Measurements from ENCODE around the gene TRPM6. TPM values are rescaled to one million over a fixed set of nuclear protein-coding genes. Genes with fewer than 3 reads are reported as not detected.

Gene TRPM6
- total RNA-seq, 1 experiment from 2014 or later, result 1.4 TPM

DNA sequence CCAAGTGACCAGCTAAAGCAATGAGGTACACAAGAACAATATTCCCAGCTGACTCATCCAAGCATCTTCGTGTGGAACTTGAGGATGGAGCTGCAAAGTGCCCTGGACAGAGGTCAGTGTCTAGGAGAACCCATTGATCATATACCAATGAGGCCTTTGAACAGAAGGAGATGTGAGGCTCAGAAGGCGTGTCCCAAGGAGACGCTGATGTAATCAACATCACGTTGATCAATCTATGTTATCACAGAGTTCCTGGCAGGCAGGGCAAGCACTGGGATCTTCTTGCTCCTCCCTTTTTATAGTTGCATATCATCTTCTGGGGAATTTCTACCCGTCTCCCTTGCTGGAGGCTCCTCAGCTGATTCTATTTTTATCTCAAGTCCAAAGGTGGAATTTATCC is 163.4 kb downstream of the TRPM6 start:
- TF ChIP-seq NFATC4 (CRISPR knock-in tag; IDR thresholded peaks at IDR 0.05) (no peak), SMAD4 (CRISPR knock-in tag; IDR thresholded peaks at IDR 0.05) (no peak), ESRRA (CRISPR knock-in tag; IDR thresholded peaks at IDR 0.05; ENCODE audit: borderline replicate concordance) (no peak), ZBTB21 (CRISPR knock-in tag; IDR thresholded peaks at IDR 0.05; ENCODE audit: borderline replicate concordance) (no peak), MYBL2 (CRISPR knock-in tag; IDR thresholded peaks at IDR 0.05) (no peak), MXD4 (CRISPR knock-in tag; IDR thresholded peaks at IDR 0.05; ENCODE audit: borderline replicate concordance) (no peak), KAT7 (CRISPR knock-in tag; IDR thresholded peaks at IDR 0.05; ENCODE audit: borderline replicate concordance) (no peak), E2F1 (CRISPR knock-in tag; IDR thresholded peaks at IDR 0.05) (no peak)
- TF ChIP-seq, protein P1, sequence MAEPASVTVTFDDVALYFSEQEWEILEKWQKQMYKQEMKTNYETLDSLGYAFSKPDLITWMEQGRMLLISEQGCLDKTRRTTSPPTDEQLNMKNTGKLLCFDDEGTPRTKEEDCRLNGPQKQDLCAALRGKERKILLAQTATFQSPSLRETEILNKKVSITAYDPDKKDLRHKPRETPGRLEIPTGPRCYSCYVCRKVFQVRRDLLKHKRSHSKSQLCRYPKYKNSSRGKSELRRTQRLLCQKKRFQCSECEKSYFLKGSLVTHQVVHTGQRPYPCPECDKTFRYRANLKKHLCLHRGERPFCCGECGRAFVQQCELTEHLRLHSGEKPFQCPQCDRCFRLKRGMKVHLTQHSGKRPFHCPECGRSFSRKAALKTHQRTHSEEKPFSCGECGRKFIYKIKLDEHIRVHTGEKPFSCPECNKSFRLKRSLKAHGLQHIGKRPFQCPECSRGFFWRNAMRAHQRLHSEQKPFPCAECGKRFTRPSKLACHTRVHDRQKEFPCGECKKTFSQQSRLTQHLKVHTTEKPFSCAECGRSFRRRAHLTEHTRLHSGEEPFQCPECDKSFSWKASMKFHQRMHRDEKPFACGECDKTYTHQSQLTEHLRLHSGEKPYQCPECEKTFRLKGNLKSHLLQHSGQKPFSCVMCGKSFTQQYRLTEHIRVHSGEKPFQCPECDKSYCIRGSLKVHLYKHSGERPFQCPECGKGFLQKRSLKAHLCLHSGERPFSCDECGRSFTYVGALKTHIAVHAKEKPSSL (CRISPR knock-in tag; conservative IDR thresholded peaks at IDR 0.05), result no peak
- Mint-ChIP-seq H3K9me3 (peaks cover under 1% of the 10 kb centered on the region), H3K4me1 (peaks cover 26% of the 10 kb centered on the region), H3K36me3 (no peaks in the 10 kb centered on the region), H3K4me3 (no peak overlapping the region), H3K27me3 (ENCODE audit: low read depth) (no peaks in the 10 kb centered on the region), H3K27ac (no peak overlapping the region)
- ChIA-PET CTCF (no interaction called here), POLR2A (no interaction called here)
- DNase-seq (ENCODE audit: low spot score) (no peak), ATAC-seq (no peak)

DNA sequence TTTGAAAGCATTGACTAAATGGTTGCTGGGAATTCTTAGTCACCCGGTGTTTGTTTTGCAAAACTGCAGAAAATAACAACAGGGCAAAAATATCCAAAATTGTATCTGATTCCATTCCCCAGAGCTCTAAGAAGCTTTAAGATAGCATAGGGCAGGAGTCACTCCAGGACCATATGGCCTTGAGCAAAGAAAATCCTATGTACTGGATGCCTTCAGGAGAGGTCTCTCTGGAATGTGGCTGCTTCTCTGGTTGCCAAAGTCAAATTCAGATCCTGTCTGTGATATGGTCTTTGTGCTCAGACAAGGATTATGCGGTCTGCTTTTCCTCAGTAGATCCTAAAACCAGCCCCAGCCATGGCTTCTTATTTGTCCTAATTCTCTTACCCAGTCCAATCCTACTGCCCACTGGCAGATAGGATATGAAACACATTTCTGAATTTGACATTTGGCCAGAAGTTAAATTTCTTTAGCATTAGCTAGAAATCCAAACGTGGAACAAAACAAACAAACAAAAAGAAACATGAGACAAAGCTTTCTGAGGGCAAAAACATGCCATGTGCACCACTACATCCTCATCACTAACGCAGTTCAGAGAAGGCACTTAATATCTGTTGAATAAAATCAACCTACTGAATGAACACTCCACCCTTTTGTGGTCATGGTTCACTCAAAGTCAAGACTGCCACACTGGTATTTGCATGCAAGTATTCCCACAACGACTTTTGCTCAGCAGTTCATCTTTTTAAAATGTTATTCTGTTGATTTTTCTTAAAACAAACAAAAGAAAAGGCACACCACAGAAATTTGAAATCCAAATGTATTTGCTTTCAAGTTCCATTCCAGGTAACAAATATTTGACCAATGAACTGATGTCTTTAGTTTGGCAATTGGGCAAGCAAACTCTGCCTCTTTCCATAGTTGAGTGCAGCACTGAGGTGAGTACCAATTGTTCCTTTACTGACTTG is 165.7 kb downstream of the TRPM6 start:
- H3K36me3 Mint-ChIP-seq, result no peaks in the 10 kb centered on the region
- no peak overlapping the region for H3K4me3 Mint-ChIP-seq
- DNase-seq (ENCODE audit: low spot score) (no peak), ATAC-seq (no peak)
- H3K27ac Mint-ChIP-seq, result no peak overlapping the region
- peaks cover 4% of the 10 kb centered on the region; the same call in 1 of the 2 replicates for H3K4me1 Mint-ChIP-seq
- peaks cover 5% of the 10 kb centered on the region for H3K9me3 Mint-ChIP-seq
- CTCF ChIA-PET, result interaction anchor here (0.7 kb wide), 1 partner anchor 463 kb away, joined by 3 read pairs; no protein-coding TSS in a partner anchor
- POLR2A ChIA-PET, result no interaction called here
- H3K27me3 Mint-ChIP-seq (ENCODE audit: low read depth), result no peaks in the 10 kb centered on the region
- TF ChIP-seq FOXK1 (CRISPR knock-in tag; IDR thresholded peaks at IDR 0.05), result no peak
- TF ChIP-seq TEAD4 (CRISPR knock-in tag; IDR thresholded peaks at IDR 0.05), result no peak
- no peak for TF ChIP-seq EMX1 (CRISPR knock-in tag; IDR thresholded peaks at IDR 0.05)
- no peak for TF ChIP-seq MLX (CRISPR knock-in tag; IDR thresholded peaks at IDR 0.05)
- TF ChIP-seq, protein P2, sequence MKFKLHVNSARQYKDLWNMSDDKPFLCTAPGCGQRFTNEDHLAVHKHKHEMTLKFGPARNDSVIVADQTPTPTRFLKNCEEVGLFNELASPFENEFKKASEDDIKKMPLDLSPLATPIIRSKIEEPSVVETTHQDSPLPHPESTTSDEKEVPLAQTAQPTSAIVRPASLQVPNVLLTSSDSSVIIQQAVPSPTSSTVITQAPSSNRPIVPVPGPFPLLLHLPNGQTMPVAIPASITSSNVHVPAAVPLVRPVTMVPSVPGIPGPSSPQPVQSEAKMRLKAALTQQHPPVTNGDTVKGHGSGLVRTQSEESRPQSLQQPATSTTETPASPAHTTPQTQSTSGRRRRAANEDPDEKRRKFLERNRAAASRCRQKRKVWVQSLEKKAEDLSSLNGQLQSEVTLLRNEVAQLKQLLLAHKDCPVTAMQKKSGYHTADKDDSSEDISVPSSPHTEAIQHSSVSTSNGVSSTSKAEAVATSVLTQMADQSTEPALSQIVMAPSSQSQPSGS (CRISPR knock-in tag; IDR thresholded peaks at IDR 0.05; ENCODE audit: borderline replicate concordance, low read depth), result no peak
- no peak for TF ChIP-seq PRRX2 (CRISPR knock-in tag; IDR thresholded peaks at IDR 0.05)
- TF ChIP-seq AFF4 (CRISPR knock-in tag; IDR thresholded peaks at IDR 0.05; ENCODE audit: borderline replicate concordance), result no peak
- TF ChIP-seq RORB (CRISPR knock-in tag; IDR thresholded peaks at IDR 0.05), result no peak
- TF ChIP-seq IRF2 (CRISPR knock-in tag; IDR thresholded peaks at IDR 0.05; ENCODE audit: borderline replicate concordance, low read depth), result no peak
- TF ChIP-seq SMAD4 (CRISPR knock-in tag; IDR thresholded peaks at IDR 0.05), result no peak
- TF ChIP-seq CDX4 (CRISPR knock-in tag; IDR thresholded peaks at IDR 0.05; ENCODE audit: borderline replicate concordance), result no peak
- TF ChIP-seq, protein P3, sequence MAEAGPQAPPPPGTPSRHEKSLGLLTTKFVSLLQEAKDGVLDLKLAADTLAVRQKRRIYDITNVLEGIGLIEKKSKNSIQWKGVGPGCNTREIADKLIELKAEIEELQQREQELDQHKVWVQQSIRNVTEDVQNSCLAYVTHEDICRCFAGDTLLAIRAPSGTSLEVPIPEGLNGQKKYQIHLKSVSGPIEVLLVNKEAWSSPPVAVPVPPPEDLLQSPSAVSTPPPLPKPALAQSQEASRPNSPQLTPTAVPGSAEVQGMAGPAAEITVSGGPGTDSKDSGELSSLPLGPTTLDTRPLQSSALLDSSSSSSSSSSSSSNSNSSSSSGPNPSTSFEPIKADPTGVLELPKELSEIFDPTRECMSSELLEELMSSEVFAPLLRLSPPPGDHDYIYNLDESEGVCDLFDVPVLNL (CRISPR knock-in tag; IDR thresholded peaks at IDR 0.05; ENCODE audit: borderline replicate concordance, low read depth), result no peak
